Common myeloid progenitor, CD34-positive (primary cell): Measurements from ENCODE around the gene CACNA1H.
"Not testable (repeated sequence)": the region's sequence is repeated elsewhere in the genome, so short reads cannot be mapped to it uniquely, and the experiment has no call there.

Experiments used
- CTCF ChIA-PET: fragments of 350-600 bp; sonication (Branson Sonifier 250); formaldehyde crosslinking; loops from one replicate; lab custom pipeline; 2021; ENCODE audit warnings: antibody characterized with exemption; lab: Charles Lee
- POLR2A ChIA-PET: fragments of 350-600 bp; sonication (Branson Sonifier 250); formaldehyde crosslinking; loops from one replicate; lab custom pipeline; 2021; ENCODE audit warnings: antibody characterized with exemption; lab: Charles Lee
- DNase-seq, 3 donors: peaks; one replicate each; pipeline versions ENCODE4 v3.0.0 to v3.0.0-alpha.2; 2013
- H3K27ac ChIP-seq, 2 experiments: 1 replicate in 1 of 2; 2 replicates in 1 of 2; pipeline ENCODE4 v1.7.0; 2013; ENCODE audit warnings: inconsistent platforms in 2 of 2, low read length in 2 of 2, mild to moderate bottlenecking in 2 of 2, low read depth in 1 of 2, moderate library complexity in 1 of 2; ENCODE audit not compliant: severe bottlenecking in 2 of 2, insufficient read depth in 1 of 2, poor library complexity in 1 of 2
- H3K27me3 ChIP-seq, 5 experiments: replicated peaks in 2 of 5; 1 replicate in 3 of 5; 2 replicates in 2 of 5; pipeline versions ENCODE4 v1.6.1 to v1.7.0; 2013; ENCODE audit warnings: low read length in 4 of 5, mild to moderate bottlenecking in 2 of 5, moderate library complexity in 2 of 5, inconsistent platforms in 1 of 5; ENCODE audit not compliant: insufficient read depth in 5 of 5, control insufficient read depth in 4 of 5
- H3K36me3 ChIP-seq, 4 experiments: 1 replicate in 2 of 4; 2 replicates in 2 of 4; pipeline versions ENCODE4 v1.6.1 to v1.7.0; 2013; ENCODE audit warnings: low read length in 3 of 4, control low read depth in 1 of 4, mild to moderate bottlenecking in 1 of 4; ENCODE audit not compliant: control insufficient read depth in 4 of 4, insufficient read depth in 4 of 4
- H3K4me1 ChIP-seq, 4 experiments: 1 replicate in 3 of 4; 2 replicates in 1 of 4; pipeline versions ENCODE4 v1.6.1 to v1.7.1; 2013; ENCODE audit warnings: low read length in 3 of 4, mild to moderate bottlenecking in 3 of 4, control low read depth in 1 of 4, inconsistent platforms in 1 of 4, moderate library complexity in 1 of 4; ENCODE audit not compliant: control insufficient read depth in 4 of 4, insufficient read depth in 4 of 4; ENCODE audit errors: control extremely low read depth in 1 of 4
- H3K4me3 ChIP-seq, 7 experiments: 1 replicate in 4 of 7; 2 replicates in 3 of 7; pipeline versions ENCODE4 v1.5.1 to v1.7.0; 2013; ENCODE audit warnings: mild to moderate bottlenecking in 7 of 7, low read length in 6 of 7, moderate library complexity in 6 of 7, inconsistent platforms in 2 of 7, low read depth in 2 of 7, control low read depth in 1 of 7; ENCODE audit not compliant: insufficient read depth in 4 of 7, control insufficient read depth in 1 of 7; ENCODE audit errors: extremely low read depth in 1 of 7
- H3K9me3 ChIP-seq, 5 experiments: 1 replicate in 4 of 5; 2 replicates in 1 of 5; pipeline versions ENCODE4 v1.6.1 to v1.7.1; 2013; ENCODE audit warnings: low read length in 4 of 5, mild to moderate bottlenecking in 2 of 5, inconsistent platforms in 1 of 5, low read depth in 1 of 5, moderate library complexity in 1 of 5; ENCODE audit not compliant: control insufficient read depth in 4 of 5, insufficient read depth in 2 of 5; ENCODE audit errors: control extremely low read depth in 1 of 5
- WGBS: methylation state at CpG from one replicate; pipeline ENCODE4 v1.1.5; 2013; ENCODE audit not compliant: insufficient coverage; 5-methylcytosine and 5-hydroxymethylcytosine counted together

The CACNA1H gene

DNA sequence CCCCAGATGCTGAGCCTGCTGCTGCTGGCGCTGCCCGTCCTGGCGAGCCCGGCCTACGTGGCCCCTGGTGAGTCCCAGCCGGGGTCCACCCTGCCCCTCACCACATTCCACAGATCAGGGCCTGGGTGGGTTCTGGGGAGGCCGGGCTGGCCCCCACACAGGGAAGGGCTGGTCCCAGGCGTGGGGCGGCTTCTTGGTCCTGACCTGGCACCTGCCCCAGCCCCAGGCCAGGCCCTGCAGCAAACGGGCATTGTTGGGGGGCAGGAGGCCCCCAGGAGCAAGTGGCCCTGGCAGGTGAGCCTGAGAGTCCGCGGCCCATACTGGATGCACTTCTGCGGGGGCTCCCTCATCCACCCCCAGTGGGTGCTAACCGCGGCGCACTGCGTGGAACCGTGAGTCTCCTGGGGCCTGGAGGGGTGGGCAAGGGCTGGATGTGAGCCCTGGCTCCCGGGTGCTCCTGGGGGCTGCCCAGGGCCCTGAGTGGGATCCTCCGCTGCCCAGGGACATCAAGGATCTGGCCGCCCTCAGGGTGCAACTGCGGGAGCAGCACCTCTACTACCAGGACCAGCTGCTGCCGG is 103.5 kb downstream of the CACNA1H start:
- Histone ChIP-seq H3K27me3 (peaks cover 0 to 33% (median 14%) of the 10 kb centered on the region in 5 experiments), H3K4me1 (peaks cover 0 to 14% (median 2%) of the 10 kb centered on the region in 4 experiments)
- CTCF ChIA-PET, H3K9me3 ChIP-seq, POLR2A ChIA-PET, H3K4me3 ChIP-seq, H3K27ac ChIP-seq, DNase-seq, H3K36me3 ChIP-seq: not testable (repeated sequence)
- WGBS: 98% methylated on average over 9 of the region's 23 CpGs

DNA sequence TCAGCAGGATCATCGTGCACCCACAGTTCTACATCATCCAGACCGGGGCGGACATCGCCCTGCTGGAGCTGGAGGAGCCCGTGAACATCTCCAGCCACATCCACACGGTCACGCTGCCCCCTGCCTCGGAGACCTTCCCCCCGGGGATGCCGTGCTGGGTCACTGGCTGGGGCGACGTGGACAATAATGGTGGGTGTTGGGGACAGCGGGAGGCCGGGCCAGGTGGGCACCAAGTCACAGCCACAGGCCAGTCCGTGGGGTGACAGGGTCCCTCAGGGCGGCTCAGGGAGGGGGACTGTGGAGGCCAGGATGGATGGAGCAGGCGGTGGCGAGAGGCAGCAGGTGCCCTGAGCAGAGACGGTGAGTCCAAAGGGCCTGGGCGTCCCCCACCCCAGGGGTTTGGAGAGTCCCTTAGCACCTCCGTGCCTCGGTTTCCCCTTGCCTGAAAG is 104.0 kb downstream of the CACNA1H start:
- WGBS: 97% methylated on average over 22 of the region's 22 CpGs
- ChIA-PET CTCF (no interaction called here), POLR2A (no interaction called here)
- Histone ChIP-seq H3K27ac (no peak overlapping the region), H3K27me3 (peaks cover 0 to 38% (median 14%) of the 10 kb centered on the region in 5 experiments), H3K4me3 (no peak overlapping the region), H3K9me3 (no peaks in the 10 kb centered on the region), H3K4me1 (peaks cover 0 to 14% (median 2%) of the 10 kb centered on the region in 4 experiments), H3K36me3 (no peaks in the 10 kb centered on the region)
- no peak for DNase-seq

DNA sequence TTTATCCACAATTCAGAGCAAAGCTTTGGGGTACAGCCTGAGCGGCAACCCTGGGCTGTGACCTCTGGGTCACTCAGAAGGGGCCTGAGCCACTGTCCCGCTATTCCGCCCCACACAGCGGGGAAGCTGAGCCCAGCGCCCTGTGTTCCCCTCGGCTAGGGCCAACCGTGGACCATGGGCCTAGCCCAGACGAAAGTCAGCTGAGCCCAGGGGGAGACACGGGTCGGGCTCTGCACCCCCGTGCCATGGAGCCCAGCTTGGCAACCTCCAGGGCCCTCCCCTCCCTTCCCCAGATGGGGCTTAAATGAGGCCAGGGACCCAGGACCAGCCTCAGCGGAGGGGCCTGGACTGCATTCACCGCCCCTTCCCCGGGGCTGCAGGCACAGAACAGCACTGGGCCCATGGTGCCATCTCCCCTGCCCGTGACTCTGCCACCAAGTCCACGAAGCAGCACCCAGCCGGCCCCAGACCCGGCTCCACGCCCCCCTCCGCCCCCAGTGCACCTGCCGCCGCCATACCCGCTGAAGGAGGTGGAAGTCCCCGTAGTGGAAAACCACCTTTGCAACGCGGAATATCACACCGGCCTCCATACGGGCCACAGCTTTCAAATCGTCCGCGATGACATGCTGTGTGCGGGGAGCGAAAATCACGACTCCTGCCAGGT is 104.8 kb downstream of the CACNA1H start:
- H3K27ac ChIP-seq: no peak overlapping the region
- WGBS: 88% methylated on average over 30 of the region's 34 CpGs
- peaks cover 0 to 46% (median 15%) of the 10 kb centered on the region in 5 experiments for H3K27me3 ChIP-seq
- no peak for DNase-seq
- POLR2A ChIA-PET: no interaction called here
- no peaks in the 10 kb centered on the region for H3K9me3 ChIP-seq
- no peak overlapping the region for H3K4me3 ChIP-seq
- H3K36me3 ChIP-seq: no peaks in the 10 kb centered on the region
- CTCF ChIA-PET: no interaction called here
- peaks cover 0 to 14% (median 2%) of the 10 kb centered on the region in 4 experiments for H3K4me1 ChIP-seq

DNA sequence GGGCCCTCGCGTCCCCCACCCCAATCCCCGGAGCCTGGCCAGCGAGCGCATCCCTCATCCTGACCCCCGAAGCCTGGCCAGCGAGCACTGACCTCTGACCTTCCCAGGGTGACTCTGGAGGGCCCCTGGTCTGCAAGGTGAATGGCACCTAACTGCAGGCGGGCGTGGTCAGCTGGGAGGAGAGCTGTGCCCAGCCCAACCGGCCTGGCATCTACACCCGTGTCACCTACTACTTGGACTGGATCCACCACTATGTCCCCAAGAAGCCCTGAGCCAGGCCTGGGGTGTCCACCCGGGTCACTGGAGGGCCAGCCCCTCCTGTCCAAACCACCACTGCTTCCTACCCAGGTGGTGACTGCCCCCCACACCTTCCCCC is 105.3 kb downstream of the CACNA1H start:
- H3K4me1 ChIP-seq: peaks cover 0 to 14% (median 2%) of the 10 kb centered on the region in 4 experiments
- peak in 1 of 3 donors; percentile 62 for DNase-seq
- H3K4me3 ChIP-seq: no peak overlapping the region
- no peaks in the 10 kb centered on the region for H3K9me3 ChIP-seq
- 88% methylated on average over 10 of the region's 12 CpGs for WGBS
- peaks cover 0 to 51% (median 17%) of the 10 kb centered on the region in 5 experiments for H3K27me3 ChIP-seq
- POLR2A ChIA-PET: no interaction called here
- CTCF ChIA-PET: no interaction called here
- no peak overlapping the region for H3K27ac ChIP-seq
- H3K36me3 ChIP-seq: no peaks in the 10 kb centered on the region

DNA sequence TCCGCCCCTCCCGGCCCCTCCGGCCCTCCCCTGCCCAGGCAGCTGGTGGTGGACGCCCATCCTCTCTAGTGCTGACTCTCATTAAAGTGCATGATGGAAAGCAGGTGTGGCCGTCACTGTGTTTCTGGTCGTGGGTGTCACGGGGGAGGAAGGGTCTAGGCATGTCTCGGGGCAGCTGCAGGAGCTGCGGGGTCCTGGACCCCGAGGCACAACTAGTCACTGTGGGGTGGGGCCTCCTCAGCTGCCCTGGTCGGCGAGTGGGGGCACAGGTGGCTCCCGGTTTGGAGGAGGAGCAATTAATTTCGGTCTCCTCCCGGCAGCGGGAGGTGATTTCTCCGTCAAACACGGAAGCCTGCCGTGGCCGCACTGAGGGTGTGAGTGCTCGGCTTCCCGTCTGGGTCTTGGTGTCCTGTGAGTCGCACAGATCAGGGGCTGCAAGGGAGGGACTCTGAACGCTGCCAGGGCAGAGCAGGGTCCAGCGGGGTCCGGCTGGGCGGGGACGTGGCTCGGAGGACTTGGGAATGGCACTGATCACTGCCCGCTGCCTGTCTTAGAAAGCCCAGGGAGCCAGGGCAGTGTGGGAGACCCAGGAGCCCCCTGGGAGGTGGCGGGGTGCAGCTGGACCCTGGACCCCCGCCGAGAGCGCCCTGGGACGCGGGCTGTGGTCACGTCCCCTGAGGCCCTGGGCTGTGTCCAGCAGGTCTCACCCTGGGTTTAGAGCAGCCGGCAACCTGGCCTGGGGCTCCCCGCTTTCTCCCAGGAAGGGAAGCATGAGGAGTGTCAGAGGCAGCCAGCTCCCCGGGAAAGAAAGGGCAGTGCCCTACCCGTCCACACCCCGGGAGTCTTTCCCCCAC is 106.2 kb downstream of the CACNA1H start:
- 24% methylated on average over 29 of the region's 42 CpGs for WGBS
- POLR2A ChIA-PET: no interaction called here

GRCh38 chr16:1259760-1260068 is 106.8 kb downstream of the CACNA1H start:
- Histone ChIP-seq H3K4me3 (no peak overlapping the region), H3K27ac (no peak overlapping the region), H3K27me3 (peaks cover 0 to 52% (median 17%) of the 10 kb centered on the region in 5 experiments), H3K4me1 (peaks cover 0 to 14% (median 2%) of the 10 kb centered on the region in 4 experiments), H3K9me3 (no peaks in the 10 kb centered on the region), H3K36me3 (no peaks in the 10 kb centered on the region)
- ChIA-PET POLR2A (no interaction called here), CTCF (no interaction called here)
- 23% methylated on average over 9 of the region's 11 CpGs for WGBS
- DNase-seq: no peak

More for the DNA sequence above, 106.2 kb downstream of the CACNA1H start:
- DNase-seq: peak in 2 of 3 donors; percentile 46 to 50
- H3K4me3 ChIP-seq: peak overlapping the region in 3 of 7 experiments; percentile 36 to 52 (median 48)
- CTCF ChIA-PET: no interaction called here
- H3K27ac ChIP-seq: no peak overlapping the region
- no peaks in the 10 kb centered on the region for H3K36me3 ChIP-seq
- H3K9me3 ChIP-seq: no peaks in the 10 kb centered on the region
- peaks cover 0 to 14% (median 2%) of the 10 kb centered on the region in 4 experiments for H3K4me1 ChIP-seq
- peaks cover 0 to 52% (median 17%) of the 10 kb centered on the region in 5 experiments for H3K27me3 ChIP-seq
